HG03520 (cell line): Measurements from ENCODE around the gene MLXIP.
"Not testable (repeated sequence)": the region's sequence is repeated elsewhere in the genome, so short reads cannot be mapped to it uniquely, and the experiment has no call there.

ENCODE experiments used
- ATAC-seq: cut with Tn5 transposase; IDR thresholded peaks from one replicate; pipeline ENCODE4 v1.9.1; 2021; ENCODE audit warnings: mild to moderate bottlenecking, moderate library complexity; ENCODE audit not compliant: unreplicated experiment

The MLXIP gene

GRCh38 chr12:122144885-122145284 is 66.3 kb downstream of the MLXIP start:
- no peak for ATAC-seq

DNA sequence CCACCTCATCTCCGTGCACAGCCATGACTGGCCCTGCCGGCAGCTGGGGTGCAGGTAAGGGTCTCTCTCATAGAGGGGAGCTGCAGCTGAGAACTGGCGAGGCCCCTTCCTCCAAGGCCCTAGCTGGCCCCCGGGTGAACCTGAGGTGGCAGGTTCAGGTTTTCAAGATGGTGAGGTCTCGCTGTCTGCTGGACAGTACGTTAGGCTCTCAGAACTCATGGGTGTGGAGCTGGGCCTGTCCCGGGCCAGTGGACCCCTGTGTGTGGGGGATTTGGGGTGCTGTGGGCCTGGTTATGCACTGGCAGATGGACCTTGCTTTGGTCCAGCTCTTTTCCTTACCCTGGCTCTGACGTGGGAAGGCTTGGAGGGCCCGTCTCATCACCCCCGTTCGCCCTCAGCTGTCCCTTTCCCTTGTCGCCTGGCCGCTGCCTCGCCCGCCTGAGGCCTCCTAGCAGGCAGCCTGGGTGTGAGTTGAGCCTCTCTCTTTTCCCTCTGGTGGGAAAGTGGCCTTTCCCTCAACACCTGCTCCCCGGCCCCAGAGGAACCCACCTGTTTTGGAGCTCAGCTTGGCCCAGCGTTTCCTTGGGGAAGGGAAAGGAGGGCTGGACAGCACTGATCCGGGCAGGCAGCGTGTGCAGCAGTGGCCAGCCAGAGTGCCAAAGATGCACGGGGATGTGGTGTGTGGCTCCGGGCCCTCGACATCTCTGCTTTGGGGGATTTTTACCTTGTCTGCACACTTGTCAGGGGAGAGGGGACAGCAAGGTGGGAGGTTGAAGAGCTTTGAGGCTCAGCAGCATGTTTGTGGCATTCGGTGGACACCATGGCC is 67.2 kb downstream of the MLXIP start:
- no peak for ATAC-seq

- no peak for ATAC-seq
Observed at GRCh38 chr12:122147514-122148290, 69.1 kb downstream of the MLXIP start.

DNA sequence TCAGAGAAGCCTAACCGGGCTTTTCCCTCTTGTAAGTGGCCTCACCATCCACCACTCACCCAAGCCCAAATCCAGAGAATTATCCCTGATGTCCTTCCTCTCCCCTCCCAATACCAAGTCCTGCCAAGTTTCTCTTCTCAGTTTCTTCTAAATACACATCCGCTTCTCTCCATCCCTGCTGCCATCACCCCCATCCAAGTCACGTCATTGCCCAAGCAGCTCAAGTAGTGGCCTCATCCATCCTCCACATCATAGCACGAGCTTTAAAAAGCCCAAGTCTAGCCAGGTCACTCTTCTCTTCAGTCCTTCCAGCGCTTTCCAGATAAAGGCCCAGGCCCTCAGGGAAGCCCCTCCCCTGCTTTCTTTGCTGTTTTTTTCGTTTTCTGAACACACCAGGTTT is 70.1 kb downstream of the MLXIP start:
- ATAC-seq: no peak

- ATAC-seq: no peak
Observed at GRCh38 chr12:122150127-122150681, 71.6 kb downstream of the MLXIP start.

DNA sequence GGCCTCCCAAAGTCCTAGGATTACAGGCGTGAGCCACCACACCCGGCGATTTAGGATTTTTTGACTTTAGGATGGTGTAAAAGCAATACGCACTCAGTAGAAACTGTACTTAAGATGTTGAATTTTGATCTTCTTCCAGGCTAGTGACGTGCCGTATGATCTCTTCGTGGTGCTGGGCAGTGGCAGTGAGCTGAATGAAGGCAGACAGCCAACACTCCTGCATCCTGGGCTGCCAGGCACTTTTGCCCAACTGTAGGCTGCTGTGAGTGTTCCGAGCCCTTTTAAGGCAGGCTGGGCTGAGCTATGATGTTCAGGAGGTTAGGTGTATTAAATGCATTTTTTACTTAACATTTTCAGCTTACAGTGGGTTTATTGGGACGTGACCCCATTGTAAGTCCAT is 74.2 kb downstream of the MLXIP start:
- no peak for ATAC-seq

DNA sequence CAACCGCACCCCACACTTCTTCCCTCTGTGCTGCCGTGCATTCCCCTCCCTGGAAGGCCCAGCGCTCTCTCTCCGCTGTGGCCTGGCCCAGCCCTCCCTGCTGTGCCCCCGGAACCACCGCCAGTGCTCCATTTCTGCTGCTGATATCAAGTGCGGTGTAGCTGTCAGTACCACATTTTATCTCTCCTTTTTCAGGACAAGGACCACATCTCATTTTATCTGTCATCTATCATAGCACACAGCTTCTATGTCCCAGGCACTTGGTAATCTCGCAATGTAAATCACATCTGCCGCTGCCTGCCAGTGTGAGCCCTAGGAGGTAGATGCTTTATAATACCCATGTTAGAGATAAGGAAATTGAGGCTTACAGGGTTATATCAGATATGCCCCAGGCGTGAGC is 77.1 kb downstream of the MLXIP start:
- ATAC-seq: no peak

- no peak for ATAC-seq
Observed at GRCh38 chr12:122158700-122159285, 80.2 kb downstream of the MLXIP start.

GRCh38 chr12:122159882-122160281 is 81.3 kb downstream of the MLXIP start:
- ATAC-seq: no peak

GRCh38 chr12:122160761-122161160 is 82.2 kb downstream of the MLXIP start:
- ATAC-seq: no peak

DNA sequence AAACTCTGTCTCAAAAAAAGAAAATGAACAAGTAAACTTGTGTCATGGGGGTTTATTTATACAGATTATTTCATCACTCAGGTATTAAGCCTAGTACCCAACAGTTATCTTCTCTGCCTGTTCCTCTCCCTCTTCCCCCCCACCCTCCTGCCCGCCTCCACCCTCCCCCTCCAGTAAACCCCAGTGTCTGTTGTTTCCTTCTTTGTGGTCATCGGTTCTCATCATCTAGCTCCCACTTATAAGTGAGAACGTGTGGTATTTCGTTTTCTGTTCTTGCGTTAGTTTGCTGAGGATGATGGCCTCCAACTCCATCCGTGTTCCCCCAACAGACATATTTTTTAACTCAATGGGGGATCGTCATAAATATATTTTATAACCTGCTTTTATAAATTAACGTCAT is 83.1 kb downstream of the MLXIP start:
- ATAC-seq: no peak

DNA sequence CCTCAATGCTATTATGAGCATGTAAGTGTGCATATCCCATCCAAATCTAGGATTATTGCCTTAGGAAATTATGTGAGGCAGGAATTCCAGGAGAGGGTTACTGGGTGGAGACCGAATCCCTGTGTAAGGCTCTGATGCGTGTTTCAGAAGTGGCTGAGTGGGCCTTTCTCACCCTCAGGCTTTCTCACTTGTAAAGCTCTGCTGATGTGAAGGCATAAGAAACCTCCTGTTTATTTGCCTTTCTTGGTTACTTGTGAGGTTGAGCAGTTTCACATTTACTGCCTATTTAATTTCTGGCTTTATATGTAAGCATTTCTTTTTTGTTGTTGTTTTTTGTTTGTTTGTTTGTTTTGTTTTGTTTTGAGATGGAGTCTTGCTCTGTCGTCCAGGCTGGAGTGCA is 84.4 kb downstream of the MLXIP start:
- no peak for ATAC-seq

GRCh38 chr12:122166422-122167349 is 88.1 kb downstream of the MLXIP start:
- ATAC-seq: peak; percentile 68

- ATAC-seq: no peak
Observed at GRCh38 chr12:122167356-122167925, 88.9 kb downstream of the MLXIP start.

DNA sequence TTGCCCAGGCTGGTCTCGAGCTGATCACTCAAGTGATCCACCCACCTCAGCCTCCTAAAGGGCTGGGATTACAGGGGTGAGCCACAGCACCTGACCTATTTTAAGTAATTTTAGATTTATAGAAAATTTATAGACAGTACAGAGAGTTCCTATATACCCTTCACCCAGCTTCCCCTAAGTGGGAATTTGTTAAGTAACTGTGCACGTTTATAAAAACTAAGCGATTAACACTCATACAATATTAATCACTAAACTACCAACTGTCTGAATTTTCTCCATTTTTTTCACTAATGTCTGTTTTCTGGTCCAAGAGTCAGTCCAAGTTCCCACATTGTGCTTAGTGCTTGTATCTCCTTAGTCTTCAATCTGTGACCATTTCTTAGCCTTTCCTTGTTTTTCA is 89.9 kb downstream of the MLXIP start:
- ATAC-seq: no peak

DNA sequence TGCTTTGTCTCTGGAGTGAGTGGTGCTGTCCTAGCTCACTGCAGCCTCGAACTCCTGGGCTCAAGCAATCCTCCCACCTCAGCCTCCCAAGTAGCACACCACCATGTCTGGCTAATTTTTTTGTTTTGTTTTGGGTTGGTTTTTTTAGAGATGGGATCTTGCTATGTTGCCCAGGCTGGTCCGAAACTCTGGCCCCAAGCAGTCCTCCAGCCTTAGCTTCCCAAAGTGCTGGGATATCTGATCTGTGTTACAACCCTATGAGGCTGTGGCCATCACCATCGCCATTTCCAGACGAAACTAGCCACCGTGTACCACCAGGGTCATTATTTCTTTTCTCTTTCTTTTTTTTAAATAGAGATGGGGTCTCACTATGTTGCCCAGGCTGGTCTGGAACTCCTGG is 92.8 kb downstream of the MLXIP start:
- ATAC-seq: no peak

DNA sequence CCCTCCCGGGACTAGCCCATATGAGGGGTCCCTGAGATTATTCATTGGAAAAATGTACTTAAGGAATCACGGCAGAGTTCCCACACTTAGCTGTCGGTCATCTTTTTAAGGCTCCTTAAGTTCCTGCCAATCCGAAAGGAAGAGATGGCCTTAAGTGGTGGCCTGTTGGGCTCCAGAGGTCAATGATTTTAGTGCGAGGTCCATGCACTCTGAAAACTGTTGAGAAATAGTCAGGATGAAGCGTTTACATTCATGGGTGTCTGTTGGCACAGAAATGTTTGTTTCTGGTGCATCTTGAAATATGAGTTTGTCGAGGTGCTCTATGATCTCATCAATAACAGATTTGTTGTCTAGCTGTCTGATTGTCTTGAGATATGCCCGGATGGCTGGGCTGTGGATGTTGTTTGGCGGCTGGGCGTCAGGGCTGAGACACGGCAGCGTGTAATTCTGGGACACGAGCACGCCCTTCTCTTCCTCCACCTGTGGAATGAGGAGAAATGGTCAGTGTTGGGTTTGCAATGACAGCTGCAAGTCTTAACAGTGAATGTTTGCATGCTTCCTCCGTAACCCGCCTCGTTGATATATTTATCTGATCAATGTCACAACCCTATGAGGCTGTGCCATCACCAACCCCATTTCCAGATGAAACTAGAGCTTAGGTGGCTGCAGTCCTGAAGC is 93.8 kb downstream of the MLXIP start:
- ATAC-seq: no peak

DNA sequence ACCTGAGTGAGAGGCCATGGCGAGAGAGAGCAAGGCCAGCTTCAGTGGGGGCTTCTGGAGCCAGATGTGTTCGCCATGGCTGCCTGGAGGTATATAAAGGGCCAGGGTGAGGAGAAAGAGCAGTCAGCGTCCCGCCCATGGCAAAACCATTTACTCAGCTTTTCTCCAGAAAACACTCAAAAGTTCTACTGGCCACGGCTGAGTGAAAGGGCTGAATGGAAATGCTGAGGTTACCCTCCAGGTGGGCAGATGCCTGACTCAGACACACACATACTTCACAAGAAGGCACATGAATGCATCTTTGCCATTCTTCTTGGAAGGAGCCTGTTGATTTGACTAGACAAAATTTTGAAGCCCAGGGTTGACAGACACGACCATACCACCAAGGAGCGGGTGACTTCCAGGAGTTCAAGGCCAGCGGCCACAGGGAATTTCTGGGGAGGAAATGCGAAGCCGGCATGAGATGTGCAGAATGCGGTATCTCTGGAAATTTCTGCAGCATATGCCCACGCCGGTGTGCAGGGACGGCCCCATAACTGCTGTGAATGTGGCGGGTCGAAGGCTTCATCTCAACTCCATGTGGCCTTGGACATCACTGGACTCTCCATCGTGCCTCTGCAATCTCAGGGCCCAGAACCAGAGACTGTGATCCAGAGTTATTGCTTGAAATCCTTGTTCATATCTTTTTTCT is 95.7 kb downstream of the MLXIP start, which contains the start of gene IL31:
TSS of gene IL31 (minus strand) at position 67 of the 691 bp plus-strand sequence. CDS start at position 18, 49 bp downstream.
- ATAC-seq: no peak

- not testable (repeated sequence) for ATAC-seq
Observed at GRCh38 chr12:122176473-122176872, 97.9 kb downstream of the MLXIP start.
